Spinal cord (tissue), 10 donors: ENCODE data around the gene TCFL5. TPM values are rescaled to one million over a fixed set of nuclear protein-coding genes. Genes with fewer than 3 reads are reported as not detected.

Experiments used
- DNase-seq, 6 donors: peaks; one replicate each; pipeline versions ENCODE4 v3.0.0 to v3.0.0-alpha.2; 2013 to 2015; ENCODE audit warnings: low spot score in 6 of 6, low read depth in 4 of 6
- H3K27ac ChIP-seq: one replicate; pipeline ENCODE4 v1.5.1; 2013; ENCODE audit warnings: low read depth, low read length, control low read depth
- H3K27me3 ChIP-seq: one replicate; pipeline ENCODE4 v1.6.1; 2013; ENCODE audit warnings: low read length; ENCODE audit not compliant: control insufficient read depth, insufficient read depth
- H3K36me3 ChIP-seq: one replicate; pipeline ENCODE4 v1.6.1; 2013; ENCODE audit warnings: low read length; ENCODE audit not compliant: control insufficient read depth, insufficient read depth
- H3K4me1 ChIP-seq: one replicate; pipeline ENCODE4 v1.6.1; 2013; ENCODE audit warnings: low read length; ENCODE audit not compliant: control insufficient read depth, insufficient read depth
- H3K4me3 ChIP-seq: one replicate; pipeline ENCODE4 v1.5.1; 2013; ENCODE audit warnings: low read depth, low read length, control low read depth
- H3K9me3 ChIP-seq: one replicate; pipeline ENCODE4 v1.6.1; 2013; ENCODE audit warnings: low read length; ENCODE audit not compliant: control insufficient read depth, insufficient read depth
- WGBS: methylation state at CpG from one replicate; pipeline ENCODE4 v1.1.5; 2013; ENCODE audit warnings: missing lambda C conversion rate; ENCODE audit not compliant: insufficient coverage; 5-methylcytosine and 5-hydroxymethylcytosine counted together
- polyA plus RNA-seq, 2 donors: library from polyadenylated mRNA; unstranded; fragments of 120-200 nt; gene quantifications; one replicate each; pipeline ENCODE4 v1.2.1, GENCODE V29; 2013; ENCODE audit not compliant: insufficient read length in 2 of 2
- total RNA-seq, 2 donors: library from RNA; depleted of rRNA in 1 of 2; stranded (reverse); fragments of 120-200 nt in 1 of 2; fragments of >200 nt in 1 of 2; gene quantifications; one replicate each; pipeline versions ENCODE4 v1.2.3 to v1.2.4, GENCODE V29; 2013 to 2014
- donor health status: healthy.

The TCFL5 gene
- total and polyA plus RNA-seq, 4 donors: 12.3 to 16.3 (median 14.3) TPM

- peaks cover 16% of the 10 kb centered on the region for H3K36me3 ChIP-seq
These were observed 15.3 kb downstream of the TCFL5 start for GRCh38 chr20:62846166-62846890.

GRCh38 chr20:62845416-62846160 is 16.0 kb downstream of the TCFL5 start:
- DNase-seq: no peak
- 77% methylated on average over 11 of the region's 16 CpGs for WGBS
- H3K9me3 ChIP-seq: no peaks in the 10 kb centered on the region
- peaks cover 18% of the 10 kb centered on the region for H3K4me1 ChIP-seq
- no peak overlapping the region for H3K27ac ChIP-seq
- no peak overlapping the region for H3K4me3 ChIP-seq
- H3K27me3 ChIP-seq: no peaks in the 10 kb centered on the region
- H3K36me3 ChIP-seq: peaks cover 16% of the 10 kb centered on the region

More at GRCh38 chr20:62846166-62846890, 15.3 kb downstream of the TCFL5 start:
- Histone ChIP-seq H3K27ac (no peak overlapping the region), H3K27me3 (no peaks in the 10 kb centered on the region), H3K4me1 (peaks cover 22% of the 10 kb centered on the region), H3K4me3 (no peak overlapping the region), H3K9me3 (no peaks in the 10 kb centered on the region)
- no peak for DNase-seq
- 89% methylated on average over 9 of the region's 19 CpGs for WGBS

- no peak for DNase-seq
These were observed 17.4 kb downstream of the TCFL5 start for GRCh38 chr20:62844182-62844581.

GRCh38 chr20:62843656-62844055 is 18.0 kb downstream of the TCFL5 start:
- peaks cover 12% of the 10 kb centered on the region for H3K4me1 ChIP-seq
- H3K4me3 ChIP-seq: no peak overlapping the region
- H3K36me3 ChIP-seq: peaks cover 22% of the 10 kb centered on the region
- no peak for DNase-seq
- no peaks in the 10 kb centered on the region for H3K9me3 ChIP-seq
- no peak overlapping the region for H3K27ac ChIP-seq
- WGBS: 86% methylated on average over 6 of the region's 10 CpGs
- no peaks in the 10 kb centered on the region for H3K27me3 ChIP-seq

More at GRCh38 chr20:62844182-62844581, 17.4 kb downstream of the TCFL5 start:
- H3K9me3 ChIP-seq: no peaks in the 10 kb centered on the region
- 97% methylated on average over 3 of the region's 7 CpGs for WGBS
- H3K36me3 ChIP-seq: peaks cover 22% of the 10 kb centered on the region
- peaks cover 12% of the 10 kb centered on the region for H3K4me1 ChIP-seq
- no peak overlapping the region for H3K27ac ChIP-seq
- no peaks in the 10 kb centered on the region for H3K27me3 ChIP-seq
- H3K4me3 ChIP-seq: no peak overlapping the region

GRCh38 chr20:62841705-62842212 is 19.9 kb downstream of the TCFL5 start:
- DNase-seq: no peak
- WGBS: 78% methylated on average over 14 of the region's 16 CpGs
- Histone ChIP-seq H3K27ac (no peak overlapping the region), H3K4me1 (no peaks in the 10 kb centered on the region), H3K27me3 (no peaks in the 10 kb centered on the region), H3K36me3 (peaks cover 25% of the 10 kb centered on the region), H3K4me3 (no peak overlapping the region), H3K9me3 (no peaks in the 10 kb centered on the region)

GRCh38 chr20:62840244-62841197 is 21.1 kb downstream of the TCFL5 start:
- no peak for DNase-seq
- Histone ChIP-seq H3K9me3 (no peaks in the 10 kb centered on the region), H3K27me3 (no peaks in the 10 kb centered on the region), H3K4me1 (peaks cover 3% of the 10 kb centered on the region), H3K4me3 (no peak overlapping the region), H3K27ac (no peak overlapping the region), H3K36me3 (peaks cover 28% of the 10 kb centered on the region)
- 59% methylated on average over 38 of the region's 45 CpGs for WGBS

- H3K4me1 ChIP-seq: peaks cover 3% of the 10 kb centered on the region
- H3K27me3 ChIP-seq: no peaks in the 10 kb centered on the region
- H3K27ac ChIP-seq: no peak overlapping the region
- no peaks in the 10 kb centered on the region for H3K9me3 ChIP-seq
- 90% methylated on average over 11 of the region's 11 CpGs for WGBS
- H3K4me3 ChIP-seq: no peak overlapping the region
- peaks cover 26% of the 10 kb centered on the region for H3K36me3 ChIP-seq
- no peak for DNase-seq
These were observed 21.8 kb downstream of the TCFL5 start for GRCh38 chr20:62839816-62840215.

- Histone ChIP-seq H3K4me3 (no peak overlapping the region), H3K27me3 (no peaks in the 10 kb centered on the region), H3K4me1 (peaks cover 3% of the 10 kb centered on the region), H3K36me3 (peaks cover 26% of the 10 kb centered on the region), H3K27ac (no peak overlapping the region), H3K9me3 (no peaks in the 10 kb centered on the region)
- DNase-seq: no peak
- WGBS: 100% methylated on average over 1 of the region's 8 CpGs
These were observed 22.4 kb downstream of the TCFL5 start for GRCh38 chr20:62839261-62839660.
